Prostate gland (tissue), 2 donors: Measurements from ENCODE around the gene ST3GAL6. TPM values are rescaled to one million over a fixed set of nuclear protein-coding genes. Genes with fewer than 3 reads are reported as not detected.

Experiments
- DNase-seq: peaks from one replicate; pipeline ENCODE4 v3.0.0-alpha.2; 2019; ENCODE audit warnings: low spot score
- H3K27ac ChIP-seq, 2 donors: fragments of 200-600 bp; sonication (generic); 2 replicates each; pipeline ENCODE4 v1.5.1; 2017 to 2019
- H3K27me3 ChIP-seq: fragments of 200-600 bp; sonication (generic); replicated peaks from 2 replicates; pipeline ENCODE4 v1.5.1; 2019; ENCODE audit not compliant: insufficient read depth
- H3K36me3 ChIP-seq, 2 donors: fragments of 200-600 bp; sonication (generic); 1 replicate in 1 of 2; 2 replicates in 1 of 2; pipeline versions ENCODE4 v1.5.1 to v1.8.1; 2017 to 2019
- H3K4me1 ChIP-seq: fragments of 200-600 bp; sonication (generic); replicated peaks from 2 replicates; pipeline ENCODE4 v1.5.1; 2019
- H3K4me3 ChIP-seq, 2 donors: fragments of 200-600 bp; sonication (generic); 2 replicates each; pipeline ENCODE4 v1.5.1; 2017 to 2019
- H3K9me3 ChIP-seq: fragments of 200-600 bp; sonication (generic); 2 replicates; pipeline ENCODE4 v1.5.1; 2017
- CTCF ChIP-seq, 4 experiments: fragments of 200-600 bp in 2 of 4; fragments of 450-650 bp in 2 of 4; sonication (generic) in 2 of 4; IDR thresholded peaks; 1 replicate in 3 of 4; 2 replicates in 1 of 4; pipeline ENCODE4 v1.5.1; 2016 to 2019; ENCODE audit warnings: antibody characterized with exemption in 4 of 4, mild to moderate bottlenecking in 2 of 4, moderate library complexity in 2 of 4
- POLR2A ChIP-seq: fragments of 450-650 bp; IDR thresholded peaks from one replicate; pipeline ENCODE4 v1.6.1; 2016; ENCODE audit warnings: antibody characterized with exemption, mild to moderate bottlenecking
- POLR2AphosphoS5 ChIP-seq: sonication (generic); formaldehyde crosslinking; IDR thresholded peaks from one replicate; pipeline ENCODE4 v1.6.1; 2017; ENCODE audit warnings: antibody characterized with exemption
- WGBS: methylation state at CpG from one replicate; pipeline ENCODE4 v1.1.5; 2018; 5-methylcytosine and 5-hydroxymethylcytosine counted together
- intact Hi-C: fragments of 100-400 bp; cut with DNase I; formaldehyde crosslinking; loops from one replicate; pipeline ENCODE4 v1.14.2; 2022
- total RNA-seq, 2 donors: library from RNA; depleted of rRNA; stranded (reverse); fragments of >200 nt; gene quantifications; one replicate each; pipeline ENCODE4 v1.1.0, GENCODE V29; 2016

The ST3GAL6 gene
- total RNA-seq, 2 donors from 2014 or later, result 7.1 to 10.6 TPM

GRCh38 chr3:98784042-98784441 lies 20.9 kb downstream of the ST3GAL6 start:
- DNase-seq, result peak; percentile 72
- H3K9me3 ChIP-seq, result no peaks in the 10 kb centered on the region
- no peaks in the 10 kb centered on the region for H3K36me3 ChIP-seq
- 21% methylated on average over 5 of the region's 5 CpGs for WGBS
- H3K27ac ChIP-seq, result peak overlapping the region; percentile 46 to 61
- H3K4me3 ChIP-seq, result no peak overlapping the region
- TF ChIP-seq CTCF (IDR thresholded peaks at IDR 0.05), result no peak
- peak; percentile 85 for TF ChIP-seq POLR2AphosphoS5
- H3K27me3 ChIP-seq, result no peaks in the 10 kb centered on the region
- H3K4me1 ChIP-seq, result no peaks in the 10 kb centered on the region
- intact Hi-C loops, result no loop called here

- H3K27me3 ChIP-seq, result no peaks in the 10 kb centered on the region
- DNase-seq, result no peak
- no peaks in the 10 kb centered on the region for H3K9me3 ChIP-seq
- no peak for TF ChIP-seq POLR2AphosphoS5
- TF ChIP-seq CTCF (IDR thresholded peaks at IDR 0.05), result no peak
- TF ChIP-seq POLR2A, result no peak
- intact Hi-C loops, result no loop called here
- no peaks in the 10 kb centered on the region for H3K4me1 ChIP-seq
- WGBS, result 74% methylated on average over 3 of the region's 3 CpGs
- no peaks in the 10 kb centered on the region for H3K36me3 ChIP-seq
- H3K4me3 ChIP-seq, result no peak overlapping the region
- H3K27ac ChIP-seq, result peak overlapping the region; percentile 3 to 61
These were observed 21.8 kb downstream of the ST3GAL6 start for GRCh38 chr3:98784666-98785600.

DNA sequence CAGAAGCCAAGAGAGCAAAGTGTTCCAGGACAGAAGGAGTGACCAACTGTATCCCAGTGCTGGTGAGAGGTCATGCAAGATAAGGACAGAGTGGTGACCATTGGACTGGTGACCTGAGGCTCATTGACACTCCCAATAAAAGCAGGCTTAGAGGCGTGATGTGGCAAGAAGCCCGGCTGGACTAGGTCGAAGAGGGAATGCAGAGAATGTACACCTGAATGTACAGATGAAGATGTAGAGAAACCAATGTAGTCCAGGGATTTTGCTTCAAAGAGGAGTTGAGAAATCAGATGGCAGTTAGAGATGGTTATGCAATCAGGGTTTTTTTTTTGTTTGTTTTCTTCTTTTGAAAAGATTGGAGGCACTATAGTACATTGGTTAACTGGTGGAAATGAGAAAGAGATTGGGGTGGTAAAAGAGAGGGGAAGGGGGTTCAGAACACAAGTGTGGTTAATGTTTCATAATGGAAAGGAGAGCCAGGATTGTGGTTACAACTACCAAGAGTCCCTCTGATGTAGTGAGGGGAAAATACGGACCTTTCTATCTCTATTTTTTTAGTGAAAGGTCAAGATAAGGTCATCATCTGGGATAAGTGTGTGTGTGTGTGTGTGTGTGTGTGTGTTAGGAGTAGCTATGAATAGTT lies 23.3 kb downstream of the ST3GAL6 start:
- no peak for TF ChIP-seq POLR2AphosphoS5
- no peak for TF ChIP-seq CTCF (IDR thresholded peaks at IDR 0.05)
- TF ChIP-seq POLR2A, result no peak
- Histone ChIP-seq H3K36me3 (no peaks in the 10 kb centered on the region), H3K27ac (no peak overlapping the region), H3K9me3 (no peaks in the 10 kb centered on the region), H3K4me3 (no peak overlapping the region), H3K4me1 (no peaks in the 10 kb centered on the region), H3K27me3 (no peaks in the 10 kb centered on the region)
- WGBS, result 86% methylated on average over 4 of the region's 4 CpGs
- intact Hi-C loops, result no loop called here
- no peak for DNase-seq

DNA sequence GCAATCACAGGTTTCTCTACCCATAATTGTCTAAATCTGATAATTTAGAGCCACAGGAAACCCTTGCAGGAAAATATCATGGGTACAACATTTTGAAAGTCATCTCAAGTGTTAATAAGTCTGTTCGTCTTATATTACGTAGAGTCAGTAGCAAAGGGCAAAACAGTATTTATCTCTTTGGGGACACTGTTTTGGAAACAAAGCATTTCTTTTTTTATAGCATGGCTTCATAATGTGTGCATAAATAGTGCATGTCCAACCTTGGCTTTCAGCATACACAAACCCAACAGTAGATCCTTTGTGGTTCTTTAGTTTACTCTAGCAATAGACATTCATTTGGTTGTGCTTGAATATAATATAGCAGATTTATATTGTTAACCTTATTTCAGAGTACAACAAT lies 24.0 kb downstream of the ST3GAL6 start:
- intact Hi-C loops, result no loop called here
- H3K4me3 ChIP-seq, result no peak overlapping the region
- H3K36me3 ChIP-seq, result no peaks in the 10 kb centered on the region
- no peaks in the 10 kb centered on the region for H3K4me1 ChIP-seq
- no peak for TF ChIP-seq POLR2AphosphoS5
- no peak for TF ChIP-seq POLR2A
- TF ChIP-seq CTCF (IDR thresholded peaks at IDR 0.05), result no peak
- no peak overlapping the region for H3K27ac ChIP-seq
- no peaks in the 10 kb centered on the region for H3K9me3 ChIP-seq
- WGBS, result 54% methylated on average over 2 of the region's 2 CpGs
- DNase-seq, result no peak
- no peaks in the 10 kb centered on the region for H3K27me3 ChIP-seq
